NCI-H1694 (cell line): ENCODE data around the gene HTR1E.
"Not testable (repeated sequence)": the region's sequence is repeated elsewhere in the genome, so short reads cannot be mapped to it uniquely, and the experiment has no call there.

Experiments
- DNase-seq: peaks from one replicate; lab custom pipeline; 2025; lab: John Stamatoyannopoulos, UW

Gene HTR1E

DNA sequence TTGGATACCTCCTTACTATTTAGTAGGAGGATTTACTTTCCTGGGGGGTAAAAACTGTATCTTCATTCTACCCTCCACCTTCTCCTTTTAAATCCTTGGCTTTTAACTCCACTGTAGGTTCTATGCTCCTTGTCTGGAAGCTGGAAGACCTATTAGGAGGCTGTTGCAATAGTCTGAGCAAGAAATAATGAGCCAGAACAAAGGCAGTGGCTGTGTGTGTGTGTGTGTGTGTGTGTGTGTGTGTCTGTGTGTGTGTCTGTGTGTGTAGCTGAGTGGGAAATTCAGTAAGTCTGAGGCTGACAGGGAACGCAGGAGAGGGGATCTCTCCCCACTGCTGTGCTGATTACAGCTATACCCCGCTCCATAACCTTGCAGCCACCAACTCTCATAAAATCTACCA lies 35.8 kb downstream of the HTR1E start:
- no peak for DNase-seq

DNA sequence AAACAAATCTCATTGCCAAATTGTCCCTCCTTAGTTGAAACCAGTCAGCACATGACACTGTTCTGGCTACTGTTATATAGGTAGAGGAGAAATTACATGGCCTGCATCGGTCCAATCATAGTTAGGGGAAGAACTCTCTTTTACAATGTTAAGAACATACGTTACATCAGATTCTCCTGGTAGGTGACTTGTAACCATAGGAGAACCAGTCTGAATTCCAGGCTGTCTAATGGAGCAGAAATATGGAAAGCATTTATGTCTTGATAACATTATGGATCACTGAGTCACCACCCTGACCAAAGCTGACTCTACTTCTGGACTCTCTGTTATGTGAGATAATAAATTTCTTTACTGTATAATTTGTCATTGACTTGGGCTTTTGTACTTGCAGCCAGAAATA lies 40.9 kb downstream of the HTR1E start:
- DNase-seq, result no peak

DNA sequence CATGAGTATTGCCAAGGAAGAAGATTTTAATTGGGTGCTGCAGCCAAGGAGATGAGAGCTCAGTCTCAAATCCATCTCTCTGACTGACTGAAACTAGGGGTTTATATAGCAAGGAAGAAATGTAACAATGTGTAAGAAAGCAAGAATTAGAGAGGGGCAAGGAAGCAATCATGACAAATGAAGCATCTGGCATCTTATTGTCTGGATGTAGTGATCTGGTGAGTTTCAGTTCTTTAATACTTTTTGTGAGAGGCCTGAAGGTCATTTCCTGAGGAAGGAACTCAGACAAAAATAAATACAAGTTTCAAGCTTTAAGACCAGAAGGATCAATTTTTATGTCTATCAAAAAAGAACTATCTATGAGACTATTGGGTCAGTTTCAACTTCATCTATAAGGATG lies 64.2 kb downstream of the HTR1E start:
- DNase-seq, result no peak

DNA sequence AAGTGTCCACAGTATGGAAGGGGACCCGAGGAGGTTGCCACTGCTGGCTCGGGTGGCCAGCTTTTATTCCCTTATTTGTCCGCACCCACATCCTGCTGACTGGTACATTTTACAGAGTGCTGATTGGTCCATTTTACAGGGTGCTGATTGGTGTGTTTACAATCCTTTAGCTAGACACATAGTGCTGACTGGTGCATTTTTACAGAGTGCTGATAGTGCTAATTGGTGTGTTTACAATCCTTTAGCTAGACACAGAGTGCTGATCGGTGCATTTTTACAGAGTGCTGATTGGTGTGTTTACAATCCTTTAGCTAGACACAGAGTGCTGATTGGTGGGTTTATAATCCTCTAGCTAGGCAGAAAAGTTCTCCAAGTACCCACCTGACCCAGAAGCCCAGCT lies 65.1 kb downstream of the HTR1E start:
- not testable (repeated sequence) for DNase-seq

DNA sequence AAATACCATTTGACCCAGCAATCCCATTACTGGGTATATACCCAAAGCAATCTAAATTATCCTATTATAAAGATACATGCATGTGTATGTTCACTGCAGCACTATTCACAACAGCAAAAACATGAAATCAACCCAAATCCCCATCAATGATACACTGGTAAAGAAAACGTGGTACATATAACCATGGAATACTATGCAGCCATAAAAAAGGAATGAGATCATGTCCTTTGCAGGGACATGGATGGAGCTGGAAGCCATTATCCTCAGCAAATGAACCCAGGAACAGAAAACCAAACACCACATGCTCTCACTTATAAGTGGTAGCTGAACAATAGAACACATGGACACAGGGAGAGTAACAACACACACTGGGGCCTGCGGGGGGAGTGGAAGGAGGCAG lies 69.2 kb downstream of the HTR1E start:
- not testable (repeated sequence) for DNase-seq

DNA sequence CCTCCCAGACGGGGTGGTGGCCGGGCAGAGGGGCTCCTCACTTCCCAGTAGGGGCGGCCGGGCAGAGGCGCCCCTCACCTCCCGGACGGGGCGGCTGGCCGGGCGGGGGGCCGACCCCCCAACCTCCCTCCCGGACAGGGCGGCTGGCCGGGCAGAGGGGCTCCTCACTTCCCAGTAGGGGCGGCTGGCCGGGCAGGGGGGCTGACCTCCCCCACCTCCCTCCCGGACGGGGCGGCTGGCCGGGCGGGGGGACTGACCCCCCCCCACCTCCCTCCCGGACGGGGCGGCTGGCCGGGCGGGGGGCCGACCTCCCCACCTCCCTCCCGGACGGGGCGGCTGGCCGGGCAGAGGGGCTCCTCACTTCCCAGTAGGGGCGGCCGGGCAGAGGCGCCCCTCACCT lies 72.3 kb downstream of the HTR1E start:
- not testable (repeated sequence) for DNase-seq

DNA sequence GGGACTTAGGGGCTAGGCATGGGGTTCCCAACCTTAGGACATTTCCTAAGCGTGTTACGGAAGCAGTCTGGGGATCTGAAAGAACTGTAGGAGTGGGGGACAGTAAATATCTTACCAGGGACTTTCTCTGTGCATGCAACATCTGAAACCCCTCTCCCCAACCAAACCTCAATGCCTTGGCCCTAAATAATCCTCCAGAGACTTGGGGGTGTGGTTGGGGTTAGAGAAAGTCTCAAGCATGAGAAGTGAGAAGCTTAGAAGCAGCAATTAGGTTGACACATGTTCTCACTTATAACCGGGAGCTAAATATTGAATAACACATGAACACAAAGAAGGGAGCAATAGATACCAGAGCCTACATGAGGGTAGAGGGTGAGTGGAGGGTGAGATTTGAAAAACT lies 74.7 kb downstream of the HTR1E start:
- no peak for DNase-seq

DNA sequence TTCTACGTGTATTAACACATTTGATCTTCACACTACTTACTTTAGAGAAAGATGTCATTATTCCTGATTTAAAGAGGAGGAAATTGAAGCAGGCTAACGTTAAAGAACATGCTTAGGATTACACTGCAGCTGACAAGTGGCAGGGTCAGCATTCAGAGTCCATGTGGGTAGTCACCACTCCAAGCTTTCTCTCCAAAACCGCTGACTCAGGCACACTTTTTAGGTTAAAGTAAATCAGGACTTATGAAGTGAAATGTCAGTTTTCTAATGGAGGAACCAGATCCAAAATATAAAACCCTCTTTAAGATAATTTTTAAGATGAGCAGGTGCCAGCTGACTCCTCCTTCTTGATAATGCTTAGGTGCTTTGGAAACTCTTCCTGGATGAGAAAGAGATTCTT lies 75.4 kb downstream of the HTR1E start:
- no peak for DNase-seq

DNA sequence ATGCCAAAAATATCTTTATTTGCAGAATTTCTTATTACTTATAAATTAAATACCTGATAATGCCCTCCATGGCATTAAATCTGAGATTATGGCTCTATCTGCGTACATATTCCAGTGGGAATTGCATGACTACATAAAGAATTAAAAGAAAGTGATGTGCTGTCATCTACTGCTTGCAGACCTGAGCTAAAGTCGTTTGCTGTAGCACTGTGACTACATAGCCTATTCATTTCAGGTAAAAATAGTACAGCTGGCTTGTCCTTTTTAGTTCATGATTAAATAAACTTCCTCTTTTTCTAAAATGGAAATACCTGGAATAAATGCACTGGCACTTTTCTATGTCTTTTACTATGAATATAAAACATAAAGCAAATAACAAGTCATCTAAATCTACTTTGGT lies 79.4 kb downstream of the HTR1E start:
- no peak for DNase-seq

DNA sequence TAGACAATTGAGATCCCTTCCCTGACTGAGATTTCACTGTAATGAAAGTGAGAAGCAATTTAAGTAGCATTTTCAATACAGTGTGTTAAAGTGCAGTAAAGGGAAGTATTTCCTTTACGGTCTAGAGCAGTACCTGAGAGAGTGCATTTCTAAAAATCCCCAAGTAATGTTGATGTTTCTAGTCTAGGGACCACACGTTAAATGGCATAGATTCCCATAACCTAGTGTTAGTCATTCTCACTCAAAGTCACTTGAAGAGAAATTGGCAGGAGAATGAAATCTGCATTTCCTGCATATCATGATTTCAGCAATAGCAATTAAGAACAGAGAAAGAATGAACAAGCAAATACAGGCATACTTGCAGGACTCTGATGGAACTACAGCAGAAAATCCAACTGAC lies 89.7 kb downstream of the HTR1E start:
- DNase-seq, result no peak

DNA sequence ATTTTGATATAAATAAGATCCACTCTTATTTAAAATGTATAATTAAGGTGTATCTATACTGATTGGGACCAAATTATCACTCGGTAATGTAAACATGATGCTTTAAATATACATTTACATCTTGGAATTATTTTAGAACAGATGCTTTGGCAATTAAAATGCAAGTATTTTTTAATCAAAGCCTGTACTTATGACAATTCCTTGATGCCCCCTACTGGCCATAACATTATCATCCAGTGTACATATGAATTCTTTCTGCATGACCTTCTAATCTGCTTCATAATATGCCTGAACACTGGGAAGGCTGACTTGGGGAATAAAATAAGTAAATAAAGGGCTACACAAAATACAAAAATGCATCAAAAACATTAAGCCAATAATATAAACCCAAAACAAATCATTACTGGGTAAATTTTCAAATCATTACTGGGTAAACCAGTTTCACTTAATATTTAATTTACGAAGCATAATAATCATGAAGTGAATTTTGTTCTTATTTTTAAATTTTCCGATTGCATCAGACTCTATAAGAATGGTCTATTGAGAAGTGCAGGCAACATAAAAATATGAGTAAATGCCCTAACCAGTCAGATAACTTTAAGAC lies 92.5 kb downstream of the HTR1E start:
- peak; percentile 69 for DNase-seq

DNA sequence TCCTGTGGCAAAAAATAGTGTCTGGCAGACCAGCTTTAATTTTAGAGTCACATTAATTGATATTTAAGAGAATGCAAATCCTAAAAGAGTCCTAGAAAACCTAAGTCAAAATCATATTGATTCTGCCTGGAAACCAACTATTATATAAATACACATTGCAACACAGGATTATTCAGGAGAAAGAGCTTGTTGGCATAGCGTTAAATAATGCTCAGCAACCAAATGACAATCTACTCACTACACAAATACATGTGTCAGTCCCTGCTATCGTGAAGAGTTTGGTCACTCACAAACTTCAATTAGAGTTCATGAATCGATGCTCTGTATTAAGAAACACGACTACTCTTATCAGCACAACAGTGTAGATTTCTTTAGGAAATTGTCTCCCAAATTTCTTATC lies 103.4 kb downstream of the HTR1E start:
- DNase-seq, result no peak

DNA sequence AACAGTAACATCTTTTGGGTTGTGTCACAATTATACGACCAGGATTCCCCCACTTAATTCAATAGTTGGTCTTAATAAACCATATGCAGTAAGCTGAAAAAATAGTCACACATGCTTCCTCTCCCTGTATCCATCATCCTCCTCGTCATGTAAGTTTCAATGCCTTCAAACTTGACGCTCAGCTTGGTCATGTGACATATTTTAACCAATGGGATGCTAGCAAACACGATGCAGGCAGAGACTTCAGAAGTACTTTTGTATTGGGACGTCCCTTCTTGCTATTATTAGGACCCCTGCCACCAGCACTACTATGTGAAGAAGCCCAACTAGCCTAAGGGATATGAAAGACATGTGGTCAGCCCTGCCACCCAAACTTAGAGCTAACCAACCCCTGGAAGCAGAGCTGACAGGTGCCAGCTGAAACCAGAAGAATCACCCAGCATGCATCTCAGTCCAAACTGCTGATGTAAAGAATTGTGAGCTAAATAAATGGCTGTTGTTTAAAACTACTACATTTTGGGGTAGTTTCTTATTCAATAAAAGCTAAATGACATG lies 108.3 kb downstream of the HTR1E start:
- DNase-seq, result no peak

DNA sequence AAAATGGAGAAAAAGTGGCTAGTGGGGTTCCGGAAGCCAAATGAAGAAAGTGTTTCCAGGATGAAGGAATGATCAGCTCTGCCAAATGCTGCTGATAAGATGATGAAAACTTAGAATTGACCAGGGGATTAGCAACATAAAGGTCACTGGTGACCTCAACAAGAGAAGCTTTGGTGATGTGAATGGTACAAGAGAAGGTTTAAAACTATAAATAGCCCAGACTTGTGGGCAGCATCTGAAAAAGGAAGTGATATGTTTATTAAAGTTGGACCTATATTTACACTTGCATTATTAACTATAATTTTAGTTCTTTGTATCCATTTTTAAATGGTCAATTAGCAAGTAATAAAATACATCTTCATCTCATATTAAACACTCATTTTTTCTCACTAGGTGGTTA lies 112.5 kb downstream of the HTR1E start:
- DNase-seq, result no peak

DNA sequence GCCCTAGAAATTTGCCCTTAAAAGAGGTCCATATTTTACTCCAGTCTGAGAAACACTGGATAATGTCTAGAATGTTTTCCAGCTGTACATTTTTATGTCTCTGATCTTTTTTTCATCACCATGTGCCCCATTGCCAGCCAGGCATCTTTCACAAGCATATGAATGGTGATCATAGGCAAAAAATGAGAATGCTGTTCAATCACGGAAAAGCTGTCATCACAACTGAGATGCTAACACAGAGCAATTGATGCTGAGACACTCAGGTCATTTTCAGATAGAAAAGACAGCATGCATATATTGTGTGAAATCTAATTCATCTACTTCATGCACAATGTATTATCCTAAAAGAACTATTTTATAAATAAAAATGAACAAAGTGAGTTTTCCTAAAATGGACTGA lies 116.0 kb downstream of the HTR1E start:
- no peak for DNase-seq

DNA sequence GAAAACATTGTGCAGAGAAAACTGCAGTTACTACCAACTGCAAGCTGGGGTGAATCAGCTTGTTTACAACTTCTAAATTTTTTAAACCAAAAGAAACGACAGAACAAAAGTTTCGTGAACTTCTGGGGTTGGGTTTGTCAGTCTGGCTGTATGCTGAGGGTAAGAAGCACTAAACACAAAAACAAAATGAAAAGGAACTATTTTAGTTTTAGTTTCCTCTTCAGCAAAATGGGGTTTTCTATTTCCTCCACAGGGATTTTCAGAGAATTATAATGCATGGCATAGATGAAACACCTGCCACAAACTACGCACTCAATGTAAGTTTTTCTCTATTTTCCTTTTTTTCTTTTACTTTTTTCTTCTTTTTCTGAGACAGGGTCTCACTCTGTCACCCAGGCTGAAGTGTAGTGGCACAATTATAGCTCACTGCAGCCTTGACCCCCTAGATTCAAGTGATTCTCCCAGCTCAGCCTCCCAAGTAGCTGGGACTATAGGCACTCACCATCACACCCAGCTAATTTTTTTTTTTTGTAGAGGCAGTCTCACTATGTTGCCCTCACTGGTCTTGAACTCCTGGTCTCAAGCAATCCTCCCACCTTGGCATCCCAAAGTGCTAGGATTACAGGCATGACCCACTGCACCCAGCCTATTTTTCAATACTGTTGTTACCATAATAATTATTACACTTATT lies 117.0 kb downstream of the HTR1E start:
- no peak for DNase-seq

DNA sequence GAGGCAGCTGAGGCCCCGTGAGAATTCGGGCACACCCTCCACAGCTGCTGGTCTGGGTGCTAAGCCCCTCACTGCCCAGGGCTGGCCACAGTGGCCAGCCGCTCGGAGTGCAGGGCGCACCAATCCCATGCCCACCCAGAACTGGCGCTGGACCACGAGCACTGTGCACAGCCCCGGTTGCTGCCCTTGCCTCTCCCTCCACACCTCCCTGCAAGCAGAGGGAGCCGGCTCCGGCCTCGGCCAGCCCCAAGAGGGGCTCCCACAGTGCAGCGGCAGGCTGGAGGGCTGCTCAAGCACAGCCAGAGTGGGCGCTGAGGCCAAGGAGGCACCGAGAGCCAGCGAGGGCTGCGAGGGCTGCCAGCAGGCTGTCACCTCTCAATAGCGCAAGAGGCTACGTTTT lies 122.6 kb downstream of the HTR1E start:
- no peak for DNase-seq

DNA sequence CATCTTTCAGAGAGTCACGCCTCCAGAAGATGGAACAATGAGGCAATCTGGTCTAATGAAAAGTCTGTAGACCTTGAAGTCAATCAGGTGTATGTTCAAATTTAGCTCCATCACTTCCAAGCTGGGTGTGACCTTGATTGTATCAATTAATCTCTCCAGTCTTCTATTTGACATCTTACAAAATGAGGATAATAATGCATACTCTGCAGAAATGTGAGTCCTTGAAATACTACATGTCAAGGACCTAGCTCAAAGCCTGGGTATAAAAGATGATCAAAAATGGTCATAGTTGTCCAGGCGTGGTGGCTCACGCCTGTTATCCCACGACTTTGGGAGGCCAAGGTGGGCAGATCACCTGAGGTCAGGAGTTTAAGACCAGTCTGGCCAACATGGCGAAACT lies 127.8 kb downstream of the HTR1E start:
- no peak for DNase-seq
